Activated CD4-positive, CD25-positive, alpha-beta regulatory T cell treated with anti-CD3 and anti-CD28 coated beads, Interleukin-2, amount 50 U/mL, for 24 hours (primary cell): ENCODE data around the gene SLC49A3.
"Not testable (repeated sequence)": the region's sequence is repeated elsewhere in the genome, so short reads cannot be mapped to it uniquely, and the experiment has no call there.

Source experiments
- ATAC-seq, 2 donors: fragments of 150-1000 bp; cut with Tn5 transposase; one replicate each; pipeline ENCODE4 v1.10.0; 2021; ENCODE audit warnings: mild to moderate bottlenecking in 1 of 2, moderate library complexity in 1 of 2

SLC49A3 gene

DNA sequence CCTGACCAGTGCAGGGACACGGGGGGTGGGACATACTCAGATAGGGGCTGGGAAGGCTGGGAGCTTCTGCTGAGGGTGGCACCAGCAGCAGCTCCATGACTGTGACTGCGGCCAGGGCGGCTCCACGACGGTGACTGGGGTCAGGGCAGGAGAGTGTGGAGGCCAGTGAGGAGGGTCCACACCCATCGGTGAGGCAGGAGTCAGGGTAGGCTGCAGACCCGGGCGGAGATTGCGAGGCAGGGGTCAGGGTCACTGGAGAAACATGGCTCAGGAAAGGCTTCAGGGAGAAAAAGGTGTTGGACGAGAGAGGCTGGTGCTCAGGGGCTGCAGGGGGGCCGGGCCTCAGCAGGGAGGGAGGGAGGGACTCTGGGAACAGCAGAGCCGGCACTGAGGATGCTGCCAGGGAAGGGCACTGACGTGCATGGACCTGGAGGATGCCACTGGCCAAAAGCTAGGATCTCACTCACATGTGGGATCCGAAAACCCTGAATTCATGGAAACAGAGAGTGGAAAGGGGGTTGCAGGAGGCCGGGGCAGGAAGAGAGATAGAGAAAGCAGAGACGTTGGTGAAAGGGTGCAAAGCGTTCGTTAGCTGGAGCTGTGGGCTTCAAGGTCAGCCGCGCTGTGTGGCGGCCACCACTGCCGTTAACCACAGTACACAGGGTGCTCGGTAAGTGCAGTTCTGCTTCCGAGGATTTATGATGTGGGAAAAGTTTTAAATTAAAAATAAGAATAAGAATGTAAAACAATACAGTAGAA lies 36.9 kb downstream of the SLC49A3 start:
- ATAC-seq = no peak

DNA sequence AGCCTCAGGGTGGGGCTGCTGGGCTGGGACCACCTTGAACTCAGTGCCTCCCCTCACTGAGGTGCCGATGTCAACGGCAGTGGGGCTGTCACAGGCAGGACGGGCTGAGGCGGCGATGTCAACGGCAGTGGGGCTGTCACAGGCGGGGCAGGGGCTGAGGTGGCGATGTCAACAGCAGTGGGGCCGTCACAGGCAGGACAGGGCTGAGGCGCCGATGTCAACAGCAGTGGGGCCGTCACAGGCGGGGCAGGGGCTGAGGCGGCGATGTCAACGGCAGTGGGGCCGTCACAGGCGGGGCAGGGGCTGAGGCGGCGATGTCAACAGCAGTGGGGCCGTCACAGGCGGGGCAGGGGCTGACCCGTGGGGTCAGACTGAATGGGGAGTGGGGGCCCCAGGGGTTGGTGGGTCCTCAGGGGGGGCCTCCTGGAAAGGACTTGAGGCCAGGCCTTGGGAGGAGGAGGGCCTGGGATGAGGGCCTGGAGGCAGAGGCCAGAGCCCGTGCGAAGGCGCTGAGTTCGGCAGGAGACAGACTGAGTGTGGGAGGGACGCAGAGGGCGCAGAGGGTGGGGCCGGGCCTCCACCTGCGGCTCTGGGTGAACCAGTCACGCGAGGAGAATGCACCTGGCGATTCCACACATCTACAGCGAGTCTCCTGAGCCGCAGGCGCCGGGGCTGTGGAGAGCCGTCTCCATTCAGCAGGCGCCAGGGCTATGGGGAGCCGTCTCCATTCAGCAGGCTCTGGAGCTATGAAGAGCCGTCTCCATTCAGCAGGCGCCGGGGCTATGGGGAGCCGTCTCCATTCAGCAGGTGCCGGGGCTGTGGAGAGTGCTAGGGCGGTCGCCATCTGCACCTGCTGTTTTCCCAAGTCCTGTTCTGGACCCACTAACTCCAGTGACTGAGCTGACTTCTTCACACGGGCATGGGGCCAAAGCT lies 37.7 kb downstream of the SLC49A3 start:
- ATAC-seq = no peak

DNA sequence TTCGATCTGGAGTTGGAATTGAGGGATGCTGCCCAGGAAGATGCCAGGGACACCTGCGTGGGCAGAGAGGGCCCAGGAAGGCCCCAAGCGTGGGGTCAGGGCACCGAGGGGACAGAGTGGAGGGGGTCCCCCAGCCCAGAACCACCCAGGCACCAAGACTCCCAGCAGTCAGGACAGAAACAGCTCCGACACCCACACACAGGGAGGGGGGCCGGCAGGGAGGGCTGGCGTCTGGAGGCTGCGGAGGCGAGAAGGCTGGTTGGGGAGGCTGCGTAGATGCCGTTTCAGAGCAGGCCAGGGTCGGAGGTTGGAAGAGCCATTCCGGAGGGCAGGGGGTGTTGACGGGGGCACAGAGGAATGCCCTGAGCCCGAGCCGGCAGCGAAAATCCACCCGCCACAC lies 38.5 kb downstream of the SLC49A3 start:
- no peak for ATAC-seq

DNA sequence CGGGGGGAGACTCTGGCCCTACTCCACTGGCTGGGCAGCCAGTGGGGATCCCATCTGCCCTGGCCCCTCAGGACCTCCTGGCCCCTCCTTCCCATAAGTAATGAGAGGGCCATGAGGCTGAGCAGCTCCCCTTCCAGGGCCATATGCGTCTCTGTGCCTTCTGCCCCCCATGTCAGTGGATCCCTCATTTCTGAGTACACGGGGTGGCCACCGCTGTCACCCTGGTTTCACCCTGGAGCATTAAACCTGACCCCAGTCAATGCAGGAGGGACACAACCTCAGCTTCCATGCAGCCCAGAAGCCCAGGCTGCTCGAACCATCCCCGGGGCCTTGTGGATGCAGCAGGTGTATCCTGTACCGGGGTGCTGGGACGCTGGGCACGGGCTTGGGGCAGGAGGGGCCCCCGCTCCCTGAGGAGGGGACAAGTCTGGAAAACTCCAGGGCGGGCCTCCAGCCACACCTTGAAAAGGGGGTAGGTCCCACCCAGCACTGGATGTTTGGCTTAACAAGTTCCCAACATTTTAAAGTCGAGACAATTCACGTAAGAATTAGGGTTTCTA lies 39.1 kb downstream of the SLC49A3 start:
- no peak for ATAC-seq

DNA sequence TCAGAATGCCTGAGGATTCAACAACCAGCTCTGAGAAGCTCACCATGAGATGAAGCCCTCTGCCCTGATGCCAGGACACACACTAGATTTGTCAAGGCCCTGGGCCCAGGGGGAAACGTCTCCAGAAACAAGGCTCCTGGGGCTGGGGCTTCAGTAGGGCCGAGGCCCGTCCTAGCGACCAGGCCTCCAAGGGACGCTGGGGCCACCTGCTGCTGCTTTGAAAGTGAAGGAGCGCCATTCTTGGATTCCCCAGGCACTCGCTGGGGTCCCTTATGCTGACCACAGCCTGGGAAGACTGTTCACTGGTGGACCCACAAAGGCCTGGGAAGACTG lies 39.7 kb downstream of the SLC49A3 start:
- ATAC-seq = no peak

DNA sequence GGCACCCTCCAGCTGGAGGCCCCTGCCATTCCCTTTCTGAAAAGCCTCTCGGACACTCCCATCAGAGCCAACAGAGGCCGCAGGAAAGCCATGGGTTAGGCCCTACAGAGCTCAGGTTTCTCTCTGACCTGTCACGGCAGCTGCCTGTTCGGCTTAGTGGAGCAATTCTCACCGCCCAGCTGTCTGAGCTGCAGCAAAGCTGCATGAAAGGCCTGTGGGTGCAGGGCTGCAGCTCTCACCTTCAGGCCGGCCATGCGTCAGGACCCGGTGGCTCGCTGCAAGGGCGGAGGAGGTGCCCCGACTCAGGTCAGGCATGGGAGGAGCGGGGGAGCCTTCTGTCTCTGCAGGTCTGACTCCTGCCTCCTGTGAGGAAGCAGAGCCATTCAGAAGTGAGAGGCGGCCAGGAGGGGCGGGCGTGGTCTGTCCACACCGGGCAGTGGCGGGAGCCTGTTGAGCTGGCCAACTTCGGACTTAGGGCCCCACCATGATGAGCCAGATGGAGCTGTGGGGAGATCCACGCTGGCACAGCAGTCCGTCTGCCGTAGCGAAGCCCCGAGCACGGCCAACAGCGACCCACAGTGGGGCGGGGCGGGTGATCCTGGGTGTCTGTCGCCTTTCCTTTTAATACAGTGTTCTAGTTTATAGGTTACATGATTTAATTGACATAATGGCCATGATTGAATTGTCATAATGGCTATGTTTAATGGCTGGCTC lies 40.2 kb downstream of the SLC49A3 start:
- no peak for ATAC-seq

DNA sequence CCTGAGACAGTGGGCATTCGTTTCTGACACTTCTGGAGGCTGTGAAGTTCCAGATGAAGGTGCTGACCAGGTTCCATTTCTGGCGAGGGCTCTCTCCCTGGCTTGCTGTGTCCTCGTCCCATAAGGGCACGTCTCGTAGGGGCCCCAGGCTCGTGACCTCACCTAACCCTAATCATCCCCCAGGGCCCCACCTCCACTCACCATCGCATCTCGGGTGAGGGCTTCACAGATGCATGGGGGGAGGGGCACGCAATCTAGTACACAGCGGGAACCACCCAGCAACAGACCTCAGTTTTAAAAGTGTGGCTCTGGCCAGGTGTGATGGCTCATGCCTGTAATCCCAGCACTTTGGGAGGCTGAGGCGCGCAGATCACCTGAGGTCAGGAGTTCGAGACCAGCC lies 41.5 kb downstream of the SLC49A3 start:
- no peak for ATAC-seq

DNA sequence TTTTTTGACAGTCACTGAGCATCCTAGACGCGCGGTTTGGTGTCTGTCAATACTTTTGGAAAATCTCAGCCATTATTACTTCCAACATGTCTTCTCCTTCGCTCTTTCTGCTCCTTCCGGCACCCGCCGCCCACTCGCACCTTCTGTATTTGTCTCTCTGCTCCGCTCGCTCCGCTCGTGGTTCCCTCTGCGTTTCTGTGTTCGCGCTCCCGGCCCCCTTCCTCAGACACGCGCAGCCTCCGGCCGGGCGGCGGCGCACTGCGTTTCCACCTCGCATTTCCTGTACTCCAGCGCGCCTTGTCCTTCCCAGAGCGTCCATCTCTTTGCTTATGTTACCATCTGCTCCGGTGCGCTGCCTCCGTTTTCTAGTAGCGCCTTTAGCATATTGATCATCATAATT lies 42.5 kb downstream of the SLC49A3 start:
- ATAC-seq = no peak

DNA sequence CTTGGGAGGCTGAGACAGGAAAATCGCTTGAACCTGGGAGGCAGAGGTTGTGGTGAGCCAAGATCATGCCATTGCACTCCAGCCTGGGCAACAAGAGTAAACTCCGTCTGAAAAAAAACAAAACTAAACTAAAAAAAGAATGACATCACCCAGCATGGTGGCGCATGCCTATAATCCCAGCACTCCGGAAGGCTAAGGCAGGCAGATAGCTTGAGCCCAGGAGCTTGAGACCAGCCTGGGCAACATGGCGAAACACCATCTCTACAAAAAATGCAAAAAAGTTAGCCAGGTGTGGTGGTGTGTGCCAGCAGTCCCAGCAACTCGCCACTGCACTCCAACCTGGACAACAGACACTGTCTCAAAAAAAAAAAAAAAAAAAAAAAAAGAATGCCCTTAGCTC lies 46.6 kb downstream of the SLC49A3 start:
- ATAC-seq = not testable (repeated sequence)

DNA sequence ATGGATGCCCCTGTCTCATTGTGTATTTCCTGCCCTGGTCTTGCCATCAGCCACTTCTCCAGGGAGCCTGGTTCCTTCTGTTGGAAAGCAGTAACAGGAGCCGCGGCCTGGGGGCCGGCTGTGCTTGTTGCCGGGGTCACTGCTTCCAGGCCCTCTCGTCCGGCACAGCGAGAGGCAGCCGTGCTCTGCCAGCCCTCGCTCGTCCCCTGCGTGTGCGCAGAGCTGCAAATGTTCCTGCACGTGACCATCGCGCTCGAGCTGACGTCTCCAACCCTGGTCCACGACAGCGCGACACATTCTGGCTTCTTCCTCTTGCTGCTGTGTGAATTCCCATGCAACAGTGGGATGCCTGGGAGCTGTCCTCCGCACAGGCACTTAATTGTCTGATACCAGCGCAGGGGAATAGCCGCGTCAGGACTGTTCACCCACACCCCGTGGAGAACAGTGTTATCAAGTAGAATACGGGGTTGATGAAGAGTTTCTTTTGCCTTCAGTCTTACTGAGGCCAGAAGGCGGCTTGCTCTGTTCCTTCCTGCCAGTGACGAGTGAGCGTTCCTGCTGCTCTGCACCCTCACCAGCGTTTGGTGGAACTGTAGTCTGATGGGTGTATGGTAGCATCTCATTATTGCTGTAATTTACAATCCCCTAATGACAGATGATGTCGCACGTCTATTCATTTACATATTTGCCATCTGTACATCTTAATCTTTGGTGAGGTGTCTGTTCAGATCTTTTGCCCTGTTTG lies 51.2 kb downstream of the SLC49A3 start:
- ATAC-seq = no peak

DNA sequence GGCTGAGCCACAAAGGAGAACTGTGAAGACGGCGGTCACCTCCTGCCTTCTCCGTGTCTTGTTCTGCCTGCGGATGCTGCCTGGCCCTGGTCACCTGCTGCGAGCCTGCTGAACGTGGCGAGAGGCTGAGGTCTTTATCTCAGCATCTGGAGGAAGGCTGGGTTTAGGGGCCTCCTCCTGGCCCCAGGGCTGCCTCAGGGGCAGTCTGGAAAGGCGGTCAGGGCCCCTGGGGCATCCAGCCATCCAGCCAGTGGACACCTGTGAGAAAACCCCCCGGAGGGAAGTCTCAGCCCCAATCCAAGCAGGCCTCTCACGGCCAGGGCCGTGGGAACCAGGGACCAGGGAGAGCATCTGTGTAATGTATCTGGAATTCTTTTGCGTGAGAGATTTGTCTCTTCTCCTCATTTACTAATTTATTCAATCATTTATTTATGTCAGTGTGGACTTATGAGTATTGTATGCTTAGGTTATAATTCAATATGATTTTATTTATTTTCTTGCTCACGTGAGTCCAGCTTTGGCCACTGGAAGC lies 52.3 kb downstream of the SLC49A3 start:
- ATAC-seq = no peak

DNA sequence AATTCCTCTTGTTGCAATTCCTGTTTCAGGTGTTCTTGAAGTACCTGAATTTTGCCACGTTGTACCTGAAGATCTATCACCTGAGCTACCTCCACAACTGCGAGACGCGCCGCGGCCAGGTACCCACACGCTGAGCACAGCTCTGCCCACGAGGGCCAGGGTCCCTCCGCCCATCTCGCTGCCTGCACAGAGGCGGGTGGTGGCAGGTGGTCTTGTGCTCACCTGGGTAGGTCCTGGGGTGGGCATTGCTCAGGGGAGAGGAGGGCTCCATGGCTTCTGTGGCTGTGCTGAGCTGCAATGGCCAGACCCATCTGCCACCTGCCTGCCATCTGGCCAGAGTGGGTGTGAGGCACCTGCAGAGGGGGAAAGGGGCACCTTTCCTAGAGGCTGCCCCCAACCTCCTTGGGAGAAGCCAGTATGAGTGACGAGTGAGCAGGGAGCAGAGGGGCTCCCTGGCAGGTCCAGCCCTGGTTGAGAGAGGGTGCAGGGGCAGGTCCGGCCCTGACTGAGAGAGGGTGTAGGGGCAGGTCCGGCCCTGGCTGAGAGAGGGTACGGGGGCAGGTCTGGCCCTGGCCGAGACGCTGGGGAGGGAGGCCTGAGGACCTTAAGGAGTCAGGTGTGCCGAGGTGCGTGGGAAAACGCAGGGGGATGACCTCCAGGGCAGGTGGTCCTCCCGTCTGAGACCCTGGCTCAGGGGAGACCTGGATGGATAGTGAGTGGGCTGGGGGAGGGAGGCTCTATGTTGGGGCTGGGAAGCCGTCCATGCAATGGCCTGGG lies 52.9 kb downstream of the SLC49A3 start:
- no peak for ATAC-seq

DNA sequence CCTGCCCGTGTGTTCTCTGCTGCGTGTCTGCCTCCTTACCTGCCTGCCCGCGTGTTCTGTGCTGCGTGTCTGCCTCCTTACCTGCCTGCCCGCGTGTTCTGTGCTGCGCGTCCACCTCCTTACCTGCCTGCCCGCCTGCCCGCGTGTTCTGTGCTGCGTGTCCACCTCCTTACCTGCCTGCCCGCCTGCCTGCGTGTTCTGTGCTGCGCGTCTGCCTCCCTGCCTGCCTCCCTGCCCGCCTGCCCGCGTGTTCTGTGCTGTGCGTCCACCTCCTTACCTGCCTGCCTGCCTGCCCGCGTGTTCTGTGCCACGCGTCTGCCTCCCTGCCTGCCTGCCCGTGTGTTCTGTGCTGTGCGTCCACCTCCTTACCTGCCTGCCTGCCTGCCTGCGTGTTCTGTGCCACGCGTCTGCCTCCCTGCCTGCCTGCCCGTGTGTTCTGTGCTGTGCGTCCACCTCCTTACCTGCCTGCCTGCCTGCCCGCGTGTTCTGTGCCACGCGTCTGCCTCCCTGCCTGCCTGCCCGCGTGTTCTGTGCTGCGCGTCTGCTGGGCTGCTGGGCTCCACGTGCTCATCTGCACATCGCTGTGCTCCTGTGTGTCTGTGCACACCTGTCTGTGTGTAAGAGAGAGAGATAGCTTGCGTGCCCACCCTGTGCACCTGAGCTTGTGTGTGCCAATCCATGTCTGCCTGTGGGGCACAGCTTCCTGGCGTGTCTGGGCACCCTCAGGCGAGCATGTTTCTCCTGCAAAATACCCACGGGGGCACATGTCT lies 53.7 kb downstream of the SLC49A3 start:
- not testable (repeated sequence) for ATAC-seq

DNA sequence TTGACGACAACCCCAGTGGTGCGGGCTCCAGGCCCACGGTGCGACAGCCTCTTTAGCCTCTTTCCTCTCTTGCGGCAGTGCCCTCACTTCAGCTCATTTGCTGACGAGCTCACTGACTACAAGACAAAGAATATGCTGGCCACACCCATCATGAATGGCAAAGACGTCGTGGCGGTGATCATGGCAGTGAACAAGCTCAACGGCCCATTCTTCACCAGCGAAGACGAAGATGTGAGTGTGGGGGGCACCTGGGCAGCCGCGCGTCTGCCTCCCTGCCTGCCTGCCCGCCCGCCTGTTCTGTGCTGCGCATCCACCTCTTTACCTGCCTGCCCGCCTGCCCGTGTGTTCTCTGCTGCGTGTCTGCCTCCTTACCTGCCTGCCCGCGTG lies 54.4 kb downstream of the SLC49A3 start:
- no peak for ATAC-seq

DNA sequence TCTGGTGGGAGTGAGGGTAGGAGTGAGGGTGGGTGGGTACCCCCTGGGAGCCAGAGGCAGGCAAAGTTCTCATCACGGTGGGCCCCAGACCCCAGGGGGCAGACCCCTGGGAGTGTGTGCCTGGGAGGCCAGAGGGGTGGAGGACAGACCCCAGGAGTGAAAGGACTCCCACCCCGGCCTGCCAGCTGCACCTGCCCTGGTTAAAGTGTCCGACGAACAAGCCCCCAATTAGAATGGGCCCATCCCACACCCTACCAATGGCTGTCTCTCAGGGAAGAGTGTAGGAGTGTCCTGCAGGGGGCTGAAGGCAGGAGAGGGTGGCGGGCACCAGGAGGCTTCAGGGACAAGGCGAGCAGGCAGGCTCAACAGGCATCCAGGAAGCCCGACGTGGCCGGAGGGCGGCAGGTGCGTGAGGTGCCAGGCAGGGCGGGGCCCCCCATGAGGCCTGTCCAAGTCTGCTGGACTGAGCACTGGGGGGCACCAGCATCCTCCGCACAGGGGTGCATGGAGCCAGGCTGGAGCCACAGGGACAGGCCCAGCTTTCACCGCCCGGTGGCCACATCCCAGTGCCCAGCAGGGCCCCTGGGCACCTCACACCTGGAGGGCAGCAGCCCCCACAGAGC lies 54.9 kb downstream of the SLC49A3 start:
- no peak for ATAC-seq

DNA sequence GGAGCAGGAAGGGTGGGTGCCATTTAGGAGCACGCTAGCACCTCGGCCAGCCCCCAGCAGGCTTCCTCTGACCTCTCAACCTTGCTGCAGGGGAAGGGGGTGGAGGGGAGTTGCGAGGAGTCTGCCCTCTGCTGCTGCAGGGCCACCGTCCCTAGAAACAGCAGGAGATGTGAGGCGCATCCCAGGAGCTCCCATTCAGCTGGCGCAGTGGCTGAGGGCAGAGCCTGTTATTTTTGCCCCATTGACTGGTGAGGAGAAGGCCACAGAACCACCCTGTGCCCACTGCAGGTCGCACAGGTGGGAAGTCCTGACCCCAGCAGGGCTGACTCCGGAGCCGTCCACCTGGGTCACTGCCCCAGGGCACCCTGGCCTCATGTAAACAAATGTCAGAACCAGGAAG lies 55.5 kb downstream of the SLC49A3 start:
- ATAC-seq = no peak

DNA sequence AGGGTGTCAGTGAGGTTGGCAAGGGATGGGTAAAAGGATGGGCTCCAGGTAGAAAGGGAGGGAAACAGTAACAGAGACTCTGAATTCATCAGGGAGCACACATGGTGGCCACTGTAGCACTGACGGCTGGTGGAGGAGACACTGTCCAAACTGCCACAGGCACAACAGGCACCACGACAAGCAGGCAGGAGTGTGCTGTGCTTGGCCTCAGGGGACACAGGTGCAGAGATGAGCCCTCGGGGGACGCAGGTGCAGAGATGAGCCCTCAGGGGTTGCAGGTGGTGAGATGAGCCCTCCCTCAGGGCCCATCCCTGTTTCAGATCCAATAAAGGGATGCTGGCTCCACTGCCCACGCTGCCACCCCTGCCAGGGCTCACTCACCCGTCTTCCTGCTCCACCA lies 56.0 kb downstream of the SLC49A3 start:
- no peak for ATAC-seq

DNA sequence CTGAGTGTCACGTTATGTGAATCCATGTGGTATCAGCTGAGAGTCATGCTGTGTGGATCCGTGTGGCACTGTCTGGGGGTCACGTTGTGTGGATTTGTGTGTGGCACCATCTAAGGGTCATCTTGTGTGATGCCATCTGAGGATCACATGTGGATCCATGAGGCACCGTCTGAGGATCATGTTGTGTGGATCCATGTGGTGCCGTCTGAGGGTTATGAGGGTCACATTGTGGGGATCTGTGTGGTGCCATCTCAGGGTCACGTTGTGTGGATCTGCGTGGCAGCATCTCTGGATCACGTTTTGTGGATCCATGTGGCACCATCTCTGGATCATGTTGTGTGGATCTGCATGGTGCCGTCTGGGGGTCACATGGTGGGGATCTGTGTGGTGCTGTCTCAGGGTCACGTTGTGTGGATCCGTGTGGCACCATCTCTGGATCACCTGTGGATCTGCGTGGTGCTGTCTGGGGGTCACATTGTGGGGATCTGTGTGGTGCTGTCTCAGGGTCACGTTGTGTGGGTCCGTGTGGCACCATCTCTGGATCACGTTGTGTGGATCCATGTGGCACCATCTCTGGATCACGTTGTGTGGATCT lies 56.7 kb downstream of the SLC49A3 start:
- ATAC-seq = no peak
